ENCODE results near the gene SLC6A4. TPM values are rescaled to one million over a fixed set of nuclear protein-coding genes. Genes with fewer than 3 reads are reported as not detected.
A peak's percentile ranks its signal among the peaks of the same experiment; 100 is the strongest.

The SLC6A4 gene
- total and polyA plus RNA-seq, 2 donors (not counting 3 experiments of a cell fraction or from before 2014, with no cell fraction given), result 0.25 TPM; not detected in 1

- no peak overlapping the region for H3K9ac ChIP-seq (replicated peaks; ENCODE audit: extremely low read depth, insufficient read depth, low read length)
- H3K9me3 ChIP-seq (replicated peaks; ENCODE audit: control insufficient read depth, insufficient read depth, low read length), result no peaks in the 10 kb centered on the region
- TF ChIP-seq POLR2A (IDR thresholded peaks at IDR 0.05; ENCODE audit: low read depth, low read length) (no peak), CTCF (IDR thresholded peaks at IDR 0.05; ENCODE audit: extremely low read depth in 1 of 2, insufficient read depth in 1 of 2, low read depth in 1 of 2, low read length in 2 of 2) (no peak), FOS (IDR thresholded peaks at IDR 0.05; ENCODE audit: borderline replicate concordance, insufficient read depth, low read length) (no peak), MYC (IDR thresholded peaks at IDR 0.05; ENCODE audit: low read depth, low read length) (no peak), MAX (IDR thresholded peaks at IDR 0.05; ENCODE audit: insufficient read depth, insufficient read length) (no peak), EZH2 (IDR thresholded peaks at IDR 0.05; ENCODE audit: borderline replicate concordance, low read depth, low read length, severe bottlenecking) (no peak), JUN (IDR thresholded peaks at IDR 0.05; ENCODE audit: borderline replicate concordance, insufficient read depth, insufficient read length, low read depth) (no peak), GATA2 (IDR thresholded peaks at IDR 0.05; ENCODE audit: insufficient read depth, insufficient read length, low read depth, low read length) (no peak), POLR2AphosphoS5 (IDR thresholded peaks at IDR 0.05; ENCODE audit: insufficient read depth, low read depth, low read length) (no peak)
- no peak overlapping the region for H3K4me3 ChIP-seq (replicated peaks in 1 of 3; ENCODE audit: insufficient read depth in 1 of 3, low read depth in 1 of 3, low read length in 3 of 3)
- no peak for DNase-seq (ENCODE audit: low read depth, low spot score)
- ChIA-PET POLR2A (no interaction called here), CTCF (interaction anchor here (1.2 to 1.6 kb wide), 2 partner anchors 14 to 121 kb away, joined by 3 to 4 read pairs; no protein-coding TSS in a partner anchor)
- H3K4me1 ChIP-seq (ENCODE audit: control insufficient read depth, extremely low read depth, insufficient read depth, low read length), result no peaks in the 10 kb centered on the region
- no peaks in the 10 kb centered on the region for H3K79me2 ChIP-seq (ENCODE audit: control insufficient read depth, insufficient read depth, low read length)
- no peak overlapping the region for H3K4me2 ChIP-seq (ENCODE audit: insufficient read depth, low read length)
- H3K9me1 ChIP-seq (replicated peaks; ENCODE audit: control insufficient read depth, extremely low read depth, insufficient read depth, low read length), result no peaks in the 10 kb centered on the region
- peak; percentile 54 for FAIRE-seq
- dilution Hi-C loops (cut with MboI; ENCODE audit: extremely low pct_ligation_motif_present, low sequenced_read_pairs), result no loop called here
- H3K27me3 ChIP-seq (ENCODE audit: control insufficient read depth in 2 of 2, insufficient read depth in 2 of 2, low read length in 2 of 2), result no peaks in the 10 kb centered on the region
- H3K27ac ChIP-seq (ENCODE audit: insufficient read depth, low read depth, low read length), result no peak overlapping the region
- H2AFZ ChIP-seq (ENCODE audit: low read depth, low read length), result no peak overlapping the region
- H4K20me1 ChIP-seq (replicated peaks; ENCODE audit: control insufficient read depth, extremely low read depth, insufficient read depth, low read length), result no peaks in the 10 kb centered on the region
- BruUV-seq (replicated peaks), result no TSS peak
- intact Hi-C loops (cut with micrococcal nuclease), result no loop called here
- peaks cover 8 to 13% of the 10 kb centered on the region in 2 experiments for H3K36me3 ChIP-seq (ENCODE audit: control insufficient read depth in 2 of 2, extremely low read depth in 1 of 2, insufficient read depth in 2 of 2, low read length in 2 of 2)
These were observed 9.4 kb upstream of the SLC6A4 start for GRCh38 chr17:30244853-30245385.
